ENCODE measurements around the gene USP22.
"Not testable (repeated sequence)": the region's sequence is repeated elsewhere in the genome, so short reads cannot be mapped to it uniquely, and the experiment has no call there.

DNA sequence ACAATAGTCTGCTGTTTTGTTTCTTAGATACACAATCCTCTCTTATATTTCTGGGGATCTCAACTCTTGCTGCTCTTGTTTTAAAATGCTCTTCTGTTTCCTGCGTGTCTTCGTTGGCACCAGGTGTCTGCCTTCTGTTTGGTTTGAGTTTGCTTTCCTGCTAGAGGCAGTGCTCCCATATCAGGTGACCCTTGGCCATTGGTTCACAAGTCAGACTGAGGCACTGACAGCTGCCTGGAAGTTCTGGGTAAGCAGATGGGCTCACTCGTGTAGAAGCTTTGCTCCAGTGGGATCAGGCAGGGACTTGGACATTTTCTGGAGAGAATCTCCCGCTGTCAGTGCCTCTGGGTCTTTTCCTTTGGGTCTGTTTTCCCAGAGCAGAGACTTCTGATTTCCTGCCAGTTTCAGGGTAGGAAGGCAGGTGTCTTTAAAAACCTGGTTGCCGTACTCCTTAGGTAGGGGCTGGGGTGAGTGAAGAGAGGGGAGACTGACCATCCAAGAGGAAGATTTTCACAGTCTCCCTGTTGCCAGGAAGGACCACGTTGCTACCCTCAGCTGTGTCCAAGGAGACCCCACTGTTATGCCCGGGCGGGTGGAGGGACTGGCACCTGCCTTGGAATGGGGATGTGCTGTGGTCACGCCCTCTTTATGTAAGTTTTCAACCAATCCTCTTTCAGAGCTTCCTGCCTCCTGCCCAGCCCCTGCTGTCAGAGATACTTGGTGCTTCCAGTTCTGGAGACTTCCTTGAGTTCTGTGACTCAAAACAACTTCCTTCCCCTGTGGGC, 63.6 kb downstream of the USP22 start:
- TF ChIP-seq EZH2phosphoT487 (IDR thresholded peaks at IDR 0.05; ENCODE audit: borderline replicate concordance, low read length): not testable (repeated sequence)
- TF ChIP-seq, protein P1, sequence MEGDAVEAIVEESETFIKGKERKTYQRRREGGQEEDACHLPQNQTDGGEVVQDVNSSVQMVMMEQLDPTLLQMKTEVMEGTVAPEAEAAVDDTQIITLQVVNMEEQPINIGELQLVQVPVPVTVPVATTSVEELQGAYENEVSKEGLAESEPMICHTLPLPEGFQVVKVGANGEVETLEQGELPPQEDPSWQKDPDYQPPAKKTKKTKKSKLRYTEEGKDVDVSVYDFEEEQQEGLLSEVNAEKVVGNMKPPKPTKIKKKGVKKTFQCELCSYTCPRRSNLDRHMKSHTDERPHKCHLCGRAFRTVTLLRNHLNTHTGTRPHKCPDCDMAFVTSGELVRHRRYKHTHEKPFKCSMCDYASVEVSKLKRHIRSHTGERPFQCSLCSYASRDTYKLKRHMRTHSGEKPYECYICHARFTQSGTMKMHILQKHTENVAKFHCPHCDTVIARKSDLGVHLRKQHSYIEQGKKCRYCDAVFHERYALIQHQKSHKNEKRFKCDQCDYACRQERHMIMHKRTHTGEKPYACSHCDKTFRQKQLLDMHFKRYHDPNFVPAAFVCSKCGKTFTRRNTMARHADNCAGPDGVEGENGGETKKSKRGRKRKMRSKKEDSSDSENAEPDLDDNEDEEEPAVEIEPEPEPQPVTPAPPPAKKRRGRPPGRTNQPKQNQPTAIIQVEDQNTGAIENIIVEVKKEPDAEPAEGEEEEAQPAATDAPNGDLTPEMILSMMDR (IDR thresholded peaks at IDR 0.05; ENCODE audit: low read depth, low read length, poor library complexity, severe bottlenecking): not testable (repeated sequence)

All from DOHH2 (cell line).